HG03442 (cell line): ENCODE results near the gene MICB.
"Not testable (repeated sequence)": the region's sequence is repeated elsewhere in the genome, so short reads cannot be mapped to it uniquely, and the experiment has no call there.

Experiments used
- ATAC-seq: cut with Tn5 transposase; IDR thresholded peaks from one replicate; pipeline ENCODE4 v1.9.1; 2021; ENCODE audit warnings: mild to moderate bottlenecking, moderate library complexity; ENCODE audit not compliant: unreplicated experiment

The MICB gene

GRCh38 chr6:31535538-31536324 is 37.8 kb downstream of the MICB start:
- no peak for ATAC-seq

- ATAC-seq: no peak
These were observed 41.0 kb downstream of the MICB start for GRCh38 chr6:31538805-31539400.

- ATAC-seq: no peak
These were observed 42.7 kb downstream of the MICB start for GRCh38 chr6:31540640-31541039.

- ATAC-seq: no peak
These were observed 43.2 kb downstream of the MICB start for GRCh38 chr6:31541059-31541657.

- peak; percentile 51 for ATAC-seq
These were observed 43.9 kb downstream of the MICB start, which contains the start of gene DDX39B for GRCh38 chr6:31541658-31542521. TSS of gene DDX39B (minus strand) at chr6:31542003. CDS start at chr6:31540532, 1,471 bp downstream.

GRCh38 chr6:31543639-31544038 is 45.7 kb downstream of the MICB start:
- no peak for ATAC-seq

- no peak for ATAC-seq
These were observed 46.7 kb downstream of the MICB start for GRCh38 chr6:31544676-31545075.

GRCh38 chr6:31545291-31545690 is 47.3 kb downstream of the MICB start:
- ATAC-seq: no peak

GRCh38 chr6:31546339-31546957 is 48.5 kb downstream of the MICB start, which contains the start of gene ATP6V1G2:
TSS of gene ATP6V1G2 (minus strand) at chr6:31546608. CDS start at chr6:31546559, 49 bp downstream.
- ATAC-seq: peak; percentile 34

- peak; percentile 67 for ATAC-seq
These were observed 49.2 kb downstream of the MICB start, which contains the start of gene NFKBIL1 for GRCh38 chr6:31546958-31547726. TSS of gene NFKBIL1 (plus strand) at chr6:31547608. CDS start at chr6:31547695, 87 bp downstream.

- no peak for ATAC-seq
These were observed 50.0 kb downstream of the MICB start for GRCh38 chr6:31547727-31548543.

GRCh38 chr6:31548544-31548873 is 50.6 kb downstream of the MICB start:
- no peak for ATAC-seq

- ATAC-seq: not testable (repeated sequence)
These were observed 53.4 kb downstream of the MICB start for GRCh38 chr6:31551371-31551770.

GRCh38 chr6:31556307-31556706 is 58.4 kb downstream of the MICB start:
- no peak for ATAC-seq

GRCh38 chr6:31557443-31558317 is 59.7 kb downstream of the MICB start:
- no peak for ATAC-seq

GRCh38 chr6:31558318-31558625 is 60.3 kb downstream of the MICB start:
- ATAC-seq: no peak

- no peak for ATAC-seq
These were observed 60.9 kb downstream of the MICB start for GRCh38 chr6:31558631-31559500.
